HG02571 (cell line): ENCODE measurements around the gene PPHLN1.

Experiments used
- ATAC-seq: cut with Tn5 transposase; IDR thresholded peaks from one replicate; pipeline ENCODE4 v1.9.1; 2021; ENCODE audit warnings: mild to moderate bottlenecking, moderate library complexity; ENCODE audit not compliant: unreplicated experiment

The PPHLN1 gene, protein sequence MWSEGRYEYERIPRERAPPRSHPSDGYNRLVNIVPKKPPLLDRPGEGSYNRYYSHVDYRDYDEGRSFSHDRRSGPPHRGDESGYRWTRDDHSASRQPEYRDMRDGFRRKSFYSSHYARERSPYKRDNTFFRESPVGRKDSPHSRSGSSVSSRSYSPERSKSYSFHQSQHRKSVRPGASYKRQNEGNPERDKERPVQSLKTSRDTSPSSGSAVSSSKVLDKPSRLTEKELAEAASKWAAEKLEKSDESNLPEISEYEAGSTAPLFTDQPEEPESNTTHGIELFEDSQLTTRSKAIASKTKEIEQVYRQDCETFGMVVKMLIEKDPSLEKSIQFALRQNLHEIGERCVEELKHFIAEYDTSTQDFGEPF

GRCh38 chr12:42325653-42326474, at the start of gene PPHLN1, which contains the start of gene ZCRB1:
Gene PPHLN1, plus strand, starts transcription at chr12:42326167. Its CDS starts 9,736 bp downstream, at chr12:42335903.
Gene ZCRB1, minus strand, starts transcription at chr12:42326094. Its CDS starts 1,992 bp downstream, at chr12:42324102.
- ATAC-seq: peak; percentile 92

DNA sequence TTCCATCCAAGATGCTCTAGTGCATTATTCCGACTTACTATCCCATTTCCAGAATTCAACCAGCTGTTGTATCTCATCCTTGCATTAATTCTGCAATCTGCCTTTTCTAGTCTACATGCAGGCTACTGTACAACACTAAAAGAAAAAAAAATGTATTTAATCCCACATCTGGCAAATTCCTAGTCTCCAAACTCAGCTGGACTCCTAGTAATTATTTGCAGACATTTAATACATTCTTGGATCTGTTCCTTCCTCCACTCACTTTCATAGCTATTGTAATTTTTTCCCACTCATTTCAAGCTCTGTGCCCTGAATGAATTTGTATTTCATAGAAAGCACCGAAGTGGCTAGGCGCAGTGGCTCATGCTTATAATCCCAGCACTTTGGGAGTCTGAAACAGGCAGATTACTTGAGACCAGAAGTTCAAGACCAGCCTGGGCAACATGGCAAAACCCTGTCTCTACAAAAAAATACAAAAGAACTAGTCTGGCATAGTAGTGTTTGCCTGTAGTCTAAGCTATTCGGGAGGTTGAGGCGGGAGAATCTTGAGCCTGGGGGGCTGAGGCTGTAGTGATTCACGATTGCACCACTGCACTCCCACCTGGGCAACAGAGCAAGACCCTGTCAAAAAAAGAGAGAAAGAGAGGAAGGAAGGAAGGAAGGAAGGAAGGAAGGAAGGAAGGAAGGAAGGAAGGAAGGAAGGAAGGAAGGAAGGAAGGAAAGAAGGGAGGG, 48.4 kb upstream of the PPHLN1 start:
- ATAC-seq: no peak

GRCh38 chr12:42278128-42278510, 47.8 kb upstream of the PPHLN1 start:
- ATAC-seq: no peak

DNA sequence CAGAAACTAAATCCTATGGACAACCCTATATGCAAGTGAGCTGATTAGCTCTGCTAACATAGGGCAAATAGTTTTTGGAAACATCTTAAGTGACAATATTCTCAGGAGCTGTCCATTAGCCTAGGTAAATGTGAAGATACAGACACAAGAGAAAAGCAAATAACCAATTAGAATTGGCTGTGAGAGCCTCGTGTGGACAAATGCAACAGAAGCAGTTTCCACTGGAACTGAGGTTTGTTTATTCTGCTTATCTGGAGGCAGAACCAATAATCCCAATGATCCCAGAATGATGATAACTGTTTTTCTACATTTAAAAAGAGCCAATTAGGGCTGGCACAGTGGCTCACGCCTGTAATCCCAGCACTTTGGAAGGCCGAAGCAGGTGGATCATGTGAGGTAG, 44.7 kb upstream of the PPHLN1 start:
- no peak for ATAC-seq

GRCh38 chr12:42281844-42282243, 44.1 kb upstream of the PPHLN1 start:
- no peak for ATAC-seq

DNA sequence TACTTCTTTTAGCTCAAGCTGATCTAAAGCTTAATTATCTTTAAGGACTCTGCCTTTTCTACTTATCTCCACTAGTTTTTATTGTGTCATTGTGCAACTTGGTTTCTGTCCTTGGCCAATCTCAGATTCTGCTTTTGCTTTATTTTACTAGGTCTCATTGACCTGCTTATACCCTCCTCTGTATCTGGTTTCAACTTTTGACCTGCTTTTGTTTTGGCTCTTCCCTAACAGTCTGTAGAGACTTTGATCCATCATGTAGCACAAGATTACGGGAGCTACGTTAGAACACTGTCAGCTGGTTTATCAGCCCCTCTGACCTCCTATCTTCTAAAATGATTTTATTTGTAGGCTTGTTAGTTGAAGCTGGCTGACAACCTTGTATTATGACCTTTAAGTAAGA, 43.7 kb upstream of the PPHLN1 start:
- no peak for ATAC-seq

GRCh38 chr12:42283739-42284138, 42.2 kb upstream of the PPHLN1 start:
- no peak for ATAC-seq

DNA sequence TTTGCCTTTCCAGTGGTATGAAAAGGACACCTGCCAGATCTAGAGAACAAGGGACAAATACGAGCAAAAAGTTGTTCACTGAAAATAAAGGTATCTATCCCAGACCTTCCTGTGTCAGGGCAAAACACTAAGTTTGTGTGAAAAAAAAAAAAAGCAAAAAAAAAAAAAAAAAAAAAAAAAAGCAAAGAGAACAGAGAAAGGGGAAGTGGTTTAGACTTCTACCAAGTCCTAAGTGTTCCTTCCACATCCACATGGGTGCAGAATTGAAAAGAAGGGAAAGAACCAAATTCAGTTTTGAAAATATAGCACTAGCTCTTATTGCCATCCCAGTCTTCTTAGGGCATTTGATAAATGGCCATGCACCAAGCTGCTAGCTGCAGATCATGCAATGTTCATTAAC, 41.8 kb upstream of the PPHLN1 start:
- ATAC-seq: no peak

GRCh38 chr12:42284876-42285275, 41.1 kb upstream of the PPHLN1 start:
- no peak for ATAC-seq

GRCh38 chr12:42285431-42285830, 40.5 kb upstream of the PPHLN1 start:
- no peak for ATAC-seq

DNA sequence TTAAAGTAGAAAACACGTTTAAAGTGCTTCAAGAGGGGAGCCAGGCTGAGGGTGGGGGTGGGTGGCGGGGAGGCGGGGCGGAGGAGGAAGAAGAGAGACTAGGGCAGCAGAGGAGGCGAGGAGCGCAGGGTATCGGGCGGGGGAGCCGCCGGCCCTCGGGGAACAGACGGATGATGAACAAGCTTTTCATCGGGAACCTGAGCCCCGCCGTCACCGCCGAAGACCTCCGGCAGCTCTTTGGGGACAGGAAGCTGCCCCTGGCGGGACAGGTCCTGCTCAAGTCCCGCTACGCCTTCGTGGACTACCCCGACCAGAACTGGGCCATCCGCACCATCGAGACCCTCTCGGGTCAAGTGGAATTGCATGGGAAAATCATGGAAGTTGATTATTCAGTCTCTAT, 39.2 kb upstream of the PPHLN1 start:
- ATAC-seq: no peak

- no peak for ATAC-seq
Observed at GRCh38 chr12:42288544-42288943, 37.4 kb upstream of the PPHLN1 start.

- no peak for ATAC-seq
Observed at GRCh38 chr12:42291680-42292079, 34.3 kb upstream of the PPHLN1 start.

DNA sequence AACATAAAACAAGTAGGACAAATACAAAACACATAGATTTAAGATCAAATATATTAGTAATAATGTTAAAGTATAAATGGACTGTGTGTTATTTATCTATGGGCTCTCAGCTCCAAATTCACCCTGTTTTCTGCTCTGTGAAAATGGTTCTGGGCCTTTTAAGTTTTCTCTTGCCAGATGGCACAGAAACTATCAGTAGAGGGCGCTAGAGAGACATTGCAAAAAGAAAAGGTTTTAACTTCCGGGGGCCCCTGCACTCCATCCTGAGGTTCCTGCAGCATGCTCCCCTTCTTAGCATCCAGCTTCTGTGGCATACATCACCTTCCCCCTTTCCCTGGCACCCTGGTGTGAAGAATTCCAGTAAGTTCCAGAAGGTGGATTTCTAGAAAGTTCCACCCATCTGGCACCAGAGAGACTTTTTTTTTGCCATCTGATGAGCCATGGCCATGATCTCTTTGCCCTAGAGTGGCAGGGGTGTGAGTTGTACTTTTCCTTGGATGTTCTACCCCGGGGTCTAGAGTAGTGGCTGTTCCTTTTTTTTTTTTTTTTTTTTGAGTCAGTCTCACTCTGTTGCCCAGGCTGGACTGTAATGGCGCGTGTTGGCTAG, 29.4 kb upstream of the PPHLN1 start:
- ATAC-seq: no peak

DNA sequence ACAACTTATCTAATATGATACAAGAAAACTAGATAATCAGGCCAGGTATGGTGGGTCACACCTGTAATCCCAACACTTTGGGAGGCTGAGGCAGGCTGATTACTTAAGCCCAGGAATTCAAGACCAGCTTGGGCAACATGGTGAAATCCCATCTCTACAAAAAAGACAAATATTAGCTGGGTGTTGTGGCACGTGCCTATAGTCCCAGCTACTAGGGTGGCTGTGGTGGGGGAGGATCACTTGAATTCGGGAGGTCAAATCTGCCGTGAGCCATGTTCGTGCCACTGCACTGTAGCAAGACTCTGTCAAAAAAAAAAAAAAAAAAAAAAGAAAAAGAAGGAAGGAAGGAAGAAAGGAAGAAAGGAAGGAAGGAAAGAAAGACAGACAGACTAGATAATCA, 27.1 kb upstream of the PPHLN1 start:
- no peak for ATAC-seq

- peak; percentile 83 for ATAC-seq
Observed at GRCh38 chr12:42299392-42300308, 26.3 kb upstream of the PPHLN1 start.

GRCh38 chr12:42306297-42306696, 19.7 kb upstream of the PPHLN1 start:
- ATAC-seq: no peak

GRCh38 chr12:42308390-42308789, 17.6 kb upstream of the PPHLN1 start:
- no peak for ATAC-seq

GRCh38 chr12:42309996-42310395, 16.0 kb upstream of the PPHLN1 start:
- no peak for ATAC-seq

- ATAC-seq: no peak
Observed at GRCh38 chr12:42315108-42315507, 10.9 kb upstream of the PPHLN1 start.
